Right forelimb (tissue), 1 donor: ENCODE measurements around the gene ZNF485.
"Not testable (repeated sequence)": the region's sequence is repeated elsewhere in the genome, so short reads cannot be mapped to it uniquely, and the experiment has no call there.

Experiments used
- DNase-seq: peaks from one replicate; pipeline ENCODE4 v3.0.0-alpha.2; 2018

The ZNF485 gene

GRCh38 chr10:43606323-43607198 lies at the start of gene ZNF485:
TSS of gene ZNF485 (plus strand) at chr10:43606438. CDS start at chr10:43607051, 613 bp downstream.
- peak; percentile 87 for DNase-seq

GRCh38 chr10:43557214-43557613 lies 49.0 kb upstream of the ZNF485 start:
- no peak for DNase-seq

DNA sequence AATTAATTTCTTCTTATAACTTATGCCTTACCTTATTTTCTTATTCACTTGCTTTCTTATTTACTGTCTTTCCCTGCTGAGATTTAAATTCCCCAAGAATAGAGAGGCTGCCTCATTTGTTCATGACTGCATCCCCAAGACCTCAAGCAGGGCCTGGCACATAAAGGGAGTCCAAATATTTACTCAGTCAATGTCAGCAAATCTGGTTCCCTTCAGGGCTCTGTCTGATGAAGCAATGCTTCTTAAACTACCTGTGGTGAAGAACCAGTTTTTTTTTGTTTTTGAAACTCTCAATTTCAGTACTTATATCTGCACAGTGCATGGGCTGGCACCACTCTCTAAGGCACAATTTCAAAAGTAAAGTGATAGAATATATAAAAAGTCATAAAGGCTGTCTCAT lies 36.6 kb upstream of the ZNF485 start:
- DNase-seq = no peak

- no peak for DNase-seq
Measured at GRCh38 chr10:43570971-43571370, 35.3 kb upstream of the ZNF485 start.

DNA sequence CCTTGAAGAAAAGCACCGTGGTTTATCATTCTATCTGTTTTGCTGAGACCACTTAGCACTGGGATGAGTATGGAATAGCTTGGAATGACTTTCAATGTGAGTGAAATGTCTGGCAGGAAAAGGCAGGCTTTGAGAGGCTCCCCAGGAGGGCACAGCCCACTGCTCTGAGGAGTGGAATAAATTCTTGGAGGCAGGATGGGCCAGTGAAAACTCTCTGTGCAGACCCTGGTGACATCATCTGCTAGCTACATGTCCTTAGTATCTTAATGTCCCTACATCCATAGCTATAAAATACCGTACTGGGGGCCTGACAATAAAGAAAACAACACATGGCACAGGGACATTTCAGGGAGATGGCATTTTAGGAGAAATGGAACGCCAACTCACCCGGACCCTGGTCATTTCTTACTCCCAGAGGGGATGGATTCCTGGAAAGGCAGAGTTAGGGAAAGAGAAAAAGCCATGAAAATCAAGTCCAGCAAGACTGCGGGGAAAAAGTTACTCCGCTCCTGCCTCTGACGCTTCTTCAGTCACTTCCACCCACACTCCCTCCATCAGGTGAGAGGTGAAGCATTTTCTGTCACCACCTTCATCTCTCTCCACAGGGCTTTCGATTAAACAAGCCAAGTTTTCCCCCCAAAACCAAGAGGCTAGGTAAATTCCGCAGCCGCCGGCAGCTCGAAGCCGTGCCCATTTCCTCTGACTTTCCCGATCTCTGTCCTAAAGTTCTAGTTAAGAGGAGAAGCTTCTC lies 32.8 kb upstream of the ZNF485 start:
- no peak for DNase-seq

GRCh38 chr10:43574001-43574892 lies 32.0 kb upstream of the ZNF485 start, which contains the start of gene ZNF239:
TSS of gene ZNF239 (minus strand) at chr10:43574616. CDS start at chr10:43558079, 16,537 bp downstream.
- DNase-seq = peak; percentile 92

GRCh38 chr10:43574906-43575305 lies 31.3 kb upstream of the ZNF485 start:
- no peak for DNase-seq

GRCh38 chr10:43576062-43576461 lies 30.2 kb upstream of the ZNF485 start:
- DNase-seq = no peak

DNA sequence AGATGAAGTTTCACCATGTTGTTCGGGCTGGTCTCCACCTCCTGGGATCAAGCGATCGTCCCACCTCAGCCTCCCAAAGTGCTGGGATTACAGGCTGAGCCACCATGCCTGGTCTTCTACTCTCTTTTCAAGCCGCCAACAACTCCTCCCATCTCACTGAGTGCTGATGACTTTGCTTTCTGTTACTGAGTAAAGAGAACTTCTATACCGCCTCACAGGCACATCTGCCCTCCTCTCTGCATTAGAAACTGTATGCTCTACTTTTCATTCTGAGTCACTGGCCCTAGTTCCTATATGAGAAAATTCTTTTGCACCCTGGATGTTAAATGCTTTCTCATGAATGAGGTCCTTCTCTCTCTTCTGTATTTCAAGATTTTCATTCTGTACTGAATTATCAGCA lies 29.7 kb upstream of the ZNF485 start:
- DNase-seq = no peak

- no peak for DNase-seq
Measured at GRCh38 chr10:43584051-43584450, 22.2 kb upstream of the ZNF485 start.

- no peak for DNase-seq
Measured at GRCh38 chr10:43585046-43585445, 21.2 kb upstream of the ZNF485 start.

DNA sequence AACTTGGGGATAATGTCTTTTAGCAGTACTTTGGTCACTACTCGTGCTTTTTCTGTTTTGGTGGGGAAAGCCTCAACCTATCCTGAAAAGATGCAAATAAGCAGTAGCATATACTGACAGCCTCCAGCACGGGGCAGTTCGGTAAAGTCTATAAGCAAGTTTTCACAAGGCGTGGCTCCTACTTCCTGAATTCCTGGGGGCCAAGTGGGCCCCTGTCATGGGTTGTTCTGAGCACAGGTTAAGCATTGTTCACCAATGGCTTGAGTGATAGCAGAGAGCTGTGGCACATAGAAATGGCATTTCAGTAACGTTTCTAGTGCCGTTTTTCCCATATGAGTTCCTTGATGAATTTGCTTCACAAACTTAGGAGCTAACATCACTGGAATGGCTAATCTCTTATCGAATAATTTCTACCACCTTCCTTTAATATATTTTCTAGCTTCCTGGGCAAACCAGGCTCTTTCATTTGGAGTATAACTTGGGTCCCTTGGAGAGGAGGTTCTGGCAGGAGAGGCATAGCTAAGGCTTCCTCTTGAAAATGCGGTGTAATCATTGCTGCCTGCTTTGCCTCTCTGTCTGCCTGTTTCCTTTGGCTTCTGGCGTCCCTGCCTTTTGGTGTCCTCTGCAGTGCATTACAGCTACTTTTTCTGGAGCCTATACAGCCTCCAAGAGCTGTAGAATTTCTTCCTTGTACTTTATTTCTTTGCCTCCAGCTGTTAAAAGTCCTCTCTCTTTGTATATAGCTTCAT lies 20.1 kb upstream of the ZNF485 start:
- no peak for DNase-seq

GRCh38 chr10:43586730-43587115 lies 19.5 kb upstream of the ZNF485 start:
- DNase-seq = not testable (repeated sequence)

GRCh38 chr10:43591303-43591904 lies 14.8 kb upstream of the ZNF485 start:
- no peak for DNase-seq

DNA sequence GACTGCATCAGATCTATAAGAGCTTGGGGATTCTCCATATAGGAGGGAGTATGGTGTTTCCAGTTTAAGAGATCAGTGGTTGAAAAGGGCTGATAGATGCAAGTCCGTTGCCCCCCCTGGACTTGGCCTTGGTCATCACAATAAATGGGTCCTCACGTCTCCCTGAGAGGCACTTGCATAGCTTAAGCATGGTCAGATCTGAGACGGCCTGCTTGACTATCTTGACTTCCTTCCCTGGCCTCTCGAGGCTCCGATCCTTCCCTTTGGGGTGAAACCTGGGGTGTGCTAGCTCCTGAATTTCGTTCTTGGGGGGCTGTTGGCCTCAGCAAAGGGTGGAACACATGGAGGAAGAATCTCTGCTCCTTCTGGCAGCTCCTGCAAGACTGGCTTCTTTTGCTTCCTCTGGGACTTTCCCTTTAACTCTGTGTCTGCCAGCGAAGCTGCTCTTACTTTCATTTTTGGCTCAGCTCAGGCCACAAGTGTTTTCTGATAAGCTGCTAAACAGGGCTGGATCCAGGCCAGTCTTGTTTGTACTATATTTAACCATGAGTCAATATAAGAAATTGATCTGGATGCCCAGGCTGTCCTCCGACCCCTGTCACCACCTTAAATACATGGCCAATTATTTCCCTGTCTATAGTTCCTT lies 11.2 kb upstream of the ZNF485 start:
- no peak for DNase-seq

DNA sequence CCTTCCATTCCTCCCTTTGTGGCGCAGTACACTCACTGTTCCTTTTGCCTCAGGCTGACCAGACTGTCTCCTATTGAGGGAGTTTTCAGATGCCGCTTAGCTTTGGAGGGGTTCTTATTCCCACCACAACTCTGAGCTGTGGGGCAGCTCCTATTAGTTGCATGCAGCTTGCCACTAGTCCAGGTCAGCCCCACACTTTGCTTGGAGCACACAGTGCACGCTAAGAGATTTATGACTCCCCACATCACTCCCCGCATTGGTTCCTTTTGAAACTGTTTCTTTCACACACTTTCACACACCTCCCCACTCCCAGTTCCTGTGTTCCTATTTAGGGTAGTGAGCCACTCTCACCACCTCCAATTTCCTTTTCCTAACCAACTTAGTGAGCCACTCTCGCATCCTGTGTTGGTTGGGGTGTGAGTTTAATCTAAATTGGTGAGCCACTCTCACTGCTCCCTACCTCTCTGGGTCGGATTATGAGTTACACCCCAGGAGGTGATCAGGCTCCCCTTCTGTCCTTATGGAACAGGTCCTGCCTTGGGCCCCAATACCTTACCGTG lies 10.4 kb upstream of the ZNF485 start:
- no peak for DNase-seq

DNA sequence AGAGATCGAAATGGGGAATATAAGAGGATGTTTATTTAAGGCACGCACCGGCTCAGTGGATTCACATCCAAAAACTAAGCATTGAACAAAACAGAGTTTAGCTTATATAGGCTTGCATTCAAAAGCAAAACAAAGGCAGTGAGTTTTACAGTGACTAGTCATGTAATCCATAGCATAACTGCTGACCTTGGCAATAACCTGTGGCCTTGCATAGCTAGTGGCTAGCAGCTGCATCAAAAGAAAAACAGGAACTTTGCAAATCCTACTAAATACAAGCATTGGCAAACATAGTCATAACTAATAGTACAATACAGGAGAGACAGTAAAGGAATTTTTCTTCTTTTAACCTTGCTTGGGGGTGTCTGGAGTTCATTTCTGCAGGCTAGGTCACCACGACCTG lies 9.7 kb upstream of the ZNF485 start:
- DNase-seq = no peak

DNA sequence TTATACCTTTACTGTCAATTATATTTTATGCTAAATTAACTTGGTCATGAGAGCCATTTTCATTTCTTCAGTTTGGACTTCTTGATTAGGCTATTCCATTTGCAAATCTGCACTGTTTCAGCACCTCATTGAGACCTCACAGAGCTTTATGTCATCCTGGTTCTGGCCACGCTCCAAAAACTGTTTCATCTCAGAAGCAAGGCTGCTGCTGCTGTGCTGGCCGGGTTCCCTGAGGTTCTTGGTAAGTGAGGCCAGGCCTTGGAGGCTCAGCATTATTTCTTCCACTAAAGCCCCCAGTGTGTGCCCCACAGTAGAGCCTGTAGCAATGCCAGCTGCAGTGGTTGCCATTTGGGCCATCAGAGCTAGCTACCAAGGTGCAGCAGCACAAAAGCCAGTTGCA lies 7.8 kb upstream of the ZNF485 start:
- DNase-seq = no peak

GRCh38 chr10:43599333-43599732 lies 6.9 kb upstream of the ZNF485 start:
- DNase-seq = no peak

DNA sequence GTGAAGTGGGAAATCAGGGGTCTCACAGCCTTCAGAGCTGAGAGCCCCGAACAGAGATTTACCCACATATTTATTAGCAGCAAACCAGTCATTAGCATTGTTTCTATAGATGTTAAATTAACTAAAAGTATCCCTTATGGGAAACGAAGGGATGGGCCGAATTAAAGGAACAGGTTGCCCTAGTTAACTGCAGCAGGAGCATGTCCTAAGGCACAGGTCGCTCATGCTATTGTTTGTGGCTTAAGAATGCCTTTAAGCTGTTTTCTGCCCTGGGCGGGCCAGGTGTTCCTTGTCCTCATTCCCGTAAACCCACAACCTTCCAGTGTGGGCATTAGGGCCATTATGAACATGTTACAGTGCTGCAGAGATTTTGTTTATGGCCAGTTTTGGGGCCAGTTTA lies 4.7 kb upstream of the ZNF485 start:
- not testable (repeated sequence) for DNase-seq

DNA sequence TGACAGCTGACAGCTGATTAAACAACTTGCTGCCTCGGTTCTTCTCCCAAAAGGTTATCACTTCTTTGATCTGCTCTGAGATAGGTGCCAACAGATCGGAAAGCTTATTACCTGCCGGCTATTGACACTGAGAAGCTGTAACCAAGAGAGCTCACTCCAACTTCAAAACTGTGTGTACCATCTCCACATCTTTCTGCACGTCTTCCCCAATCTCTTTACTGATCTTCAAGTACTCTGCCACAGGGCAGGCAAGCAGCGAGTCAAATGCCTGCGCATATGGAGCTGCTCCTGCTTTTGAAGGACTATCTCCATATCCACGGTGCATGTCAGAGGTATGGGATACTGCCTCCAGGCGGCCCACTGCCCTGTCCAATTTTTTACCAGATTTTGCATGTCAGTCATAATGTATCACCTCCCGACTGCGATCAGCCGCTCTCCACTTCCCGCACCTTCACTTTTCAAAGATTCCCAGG lies 352 bp upstream of the ZNF485 start:
- no peak for DNase-seq
